ENCODE data around the gene FAM200A. TPM values are rescaled to one million over a fixed set of nuclear protein-coding genes. Genes with fewer than 3 reads are reported as not detected.

FAM200A gene
- total and polyA plus RNA-seq, 4 donors, result 1.0 to 4.6 (median 2.1) TPM

DNA sequence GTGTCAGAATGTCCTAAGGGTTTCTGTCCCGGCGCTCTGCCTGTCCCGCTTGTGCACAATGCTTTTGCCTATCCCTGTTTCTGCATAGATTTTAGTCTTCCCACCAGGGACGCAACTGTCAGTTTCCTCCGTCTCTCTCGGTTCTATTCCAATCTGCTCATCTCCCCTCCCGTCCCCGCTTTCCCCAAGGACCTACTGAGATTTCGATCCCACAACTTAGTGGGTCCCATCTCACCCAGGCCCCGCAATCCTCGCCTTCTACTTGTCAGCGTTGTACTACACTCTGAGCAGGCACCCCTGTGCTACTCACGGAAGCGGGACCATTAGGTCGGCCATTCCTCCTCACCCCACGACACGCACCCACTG lies 6.0 kb upstream of the FAM200A start:
- no peak for TF ChIP-seq EGR1 (IDR thresholded peaks at IDR 0.05; ENCODE audit: low read depth in 2 of 2)
- TF ChIP-seq JUND (IDR thresholded peaks at IDR 0.05), result no peak
- no peak for TF ChIP-seq NR2F2 (IDR thresholded peaks at IDR 0.05)
- TF ChIP-seq, protein P1, sequence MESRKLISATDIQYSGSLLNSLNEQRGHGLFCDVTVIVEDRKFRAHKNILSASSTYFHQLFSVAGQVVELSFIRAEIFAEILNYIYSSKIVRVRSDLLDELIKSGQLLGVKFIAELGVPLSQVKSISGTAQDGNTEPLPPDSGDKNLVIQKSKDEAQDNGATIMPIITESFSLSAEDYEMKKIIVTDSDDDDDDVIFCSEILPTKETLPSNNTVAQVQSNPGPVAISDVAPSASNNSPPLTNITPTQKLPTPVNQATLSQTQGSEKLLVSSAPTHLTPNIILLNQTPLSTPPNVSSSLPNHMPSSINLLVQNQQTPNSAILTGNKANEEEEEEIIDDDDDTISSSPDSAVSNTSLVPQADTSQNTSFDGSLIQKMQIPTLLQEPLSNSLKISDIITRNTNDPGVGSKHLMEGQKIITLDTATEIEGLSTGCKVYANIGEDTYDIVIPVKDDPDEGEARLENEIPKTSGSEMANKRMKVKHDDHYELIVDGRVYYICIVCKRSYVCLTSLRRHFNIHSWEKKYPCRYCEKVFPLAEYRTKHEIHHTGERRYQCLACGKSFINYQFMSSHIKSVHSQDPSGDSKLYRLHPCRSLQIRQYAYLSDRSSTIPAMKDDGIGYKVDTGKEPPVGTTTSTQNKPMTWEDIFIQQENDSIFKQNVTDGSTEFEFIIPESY (IDR thresholded peaks at IDR 0.05), result no peak
- no peak for TF ChIP-seq TAF1 (conservative IDR thresholded peaks at IDR 0.05)
- no peak for TF ChIP-seq YY1 (IDR thresholded peaks at IDR 0.05)
- TF ChIP-seq ATF3 (IDR thresholded peaks at IDR 0.05), result no peak
- TF ChIP-seq RXRA (IDR thresholded peaks at IDR 0.05), result no peak
- no peak for TF ChIP-seq HNF4A (conservative IDR thresholded peaks at IDR 0.05)
- TF ChIP-seq GABPA (IDR thresholded peaks at IDR 0.05 in 1 of 2, conservative IDR thresholded peaks at IDR 0.05 in 1 of 2), result no peak
- no peak for TF ChIP-seq FOXA2 (IDR thresholded peaks at IDR 0.05)
- TF ChIP-seq HNF4G (IDR thresholded peaks at IDR 0.05), result no peak
- TF ChIP-seq SP1 (IDR thresholded peaks at IDR 0.05), result no peak
- TF ChIP-seq MAX (IDR thresholded peaks at IDR 0.05), result no peak
- TF ChIP-seq RAD21 (IDR thresholded peaks at IDR 0.05), result no peak
- TF ChIP-seq, protein P2, sequence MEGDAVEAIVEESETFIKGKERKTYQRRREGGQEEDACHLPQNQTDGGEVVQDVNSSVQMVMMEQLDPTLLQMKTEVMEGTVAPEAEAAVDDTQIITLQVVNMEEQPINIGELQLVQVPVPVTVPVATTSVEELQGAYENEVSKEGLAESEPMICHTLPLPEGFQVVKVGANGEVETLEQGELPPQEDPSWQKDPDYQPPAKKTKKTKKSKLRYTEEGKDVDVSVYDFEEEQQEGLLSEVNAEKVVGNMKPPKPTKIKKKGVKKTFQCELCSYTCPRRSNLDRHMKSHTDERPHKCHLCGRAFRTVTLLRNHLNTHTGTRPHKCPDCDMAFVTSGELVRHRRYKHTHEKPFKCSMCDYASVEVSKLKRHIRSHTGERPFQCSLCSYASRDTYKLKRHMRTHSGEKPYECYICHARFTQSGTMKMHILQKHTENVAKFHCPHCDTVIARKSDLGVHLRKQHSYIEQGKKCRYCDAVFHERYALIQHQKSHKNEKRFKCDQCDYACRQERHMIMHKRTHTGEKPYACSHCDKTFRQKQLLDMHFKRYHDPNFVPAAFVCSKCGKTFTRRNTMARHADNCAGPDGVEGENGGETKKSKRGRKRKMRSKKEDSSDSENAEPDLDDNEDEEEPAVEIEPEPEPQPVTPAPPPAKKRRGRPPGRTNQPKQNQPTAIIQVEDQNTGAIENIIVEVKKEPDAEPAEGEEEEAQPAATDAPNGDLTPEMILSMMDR (IDR thresholded peaks at IDR 0.05; ENCODE audit: low read depth, low read length, missing input control), result no peak
- no peak for TF ChIP-seq FOXA1 (IDR thresholded peaks at IDR 0.05)
- Histone ChIP-seq H3K9me3 (ENCODE audit: control insufficient read depth in 4 of 4, low read length in 3 of 4) (no peaks in the 10 kb centered on the region), H3K9ac (ENCODE audit: low read depth in 1 of 2, low read length in 2 of 2) (peak overlapping the region; percentile 90 to 96), H3K36me3 (ENCODE audit: control insufficient read depth in 4 of 4, insufficient read depth in 3 of 4, low read depth in 1 of 4, low read length in 3 of 4) (peaks cover 7 to 30% (median 28%) of the 10 kb centered on the region in 4 donors), H3K4me3 (ENCODE audit: low read depth in 1 of 3, low read length in 3 of 3) (peak overlapping the region; percentile 71 to 100 (median 90)), H3K27ac (ENCODE audit: low read depth in 1 of 2, low read length in 2 of 2) (peak overlapping the region; percentile 92), H3K27me3 (ENCODE audit: control insufficient read depth in 4 of 4, insufficient read depth in 4 of 4, low read length in 3 of 4) (no peaks in the 10 kb centered on the region), H3K4me1 (ENCODE audit: control insufficient read depth in 4 of 4, insufficient read depth in 4 of 4, low read length in 3 of 4) (peaks cover 3 to 14% (median 9%) of the 10 kb centered on the region in 4 donors)
- 2% methylated on average over 17 of the region's 17 CpGs for WGBS
- no peak for DNase-seq (ENCODE audit: low spot score)

DNA sequence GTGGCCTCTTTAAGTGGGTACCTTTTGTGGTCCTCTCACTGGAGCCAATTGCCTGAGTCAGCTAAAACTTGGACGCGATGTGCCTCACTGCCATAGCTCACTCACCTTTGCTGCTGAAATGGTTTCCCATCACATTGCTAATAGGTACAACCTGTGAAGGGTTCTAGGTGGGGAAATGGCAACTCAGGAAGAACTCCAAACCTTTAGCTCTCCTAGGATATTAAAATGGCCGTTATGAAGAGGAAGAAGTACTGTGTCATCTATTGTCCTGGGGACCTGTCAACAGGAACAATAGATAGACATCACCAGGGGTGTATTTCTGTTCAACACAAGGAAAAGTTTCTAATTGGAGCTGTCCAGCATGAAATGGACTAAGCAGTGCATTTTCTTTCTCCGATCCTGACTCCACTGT lies 5.3 kb upstream of the FAM200A start:
- H3K27me3 ChIP-seq (ENCODE audit: control insufficient read depth in 4 of 4, insufficient read depth in 4 of 4, low read length in 3 of 4), result no peaks in the 10 kb centered on the region
- peaks cover 5 to 23% (median 21%) of the 10 kb centered on the region in 4 donors for H3K36me3 ChIP-seq (ENCODE audit: control insufficient read depth in 4 of 4, insufficient read depth in 3 of 4, low read depth in 1 of 4, low read length in 3 of 4)
- no peak for DNase-seq (ENCODE audit: low spot score)
- 86% methylated on average over 4 of the region's 4 CpGs for WGBS
- H3K4me1 ChIP-seq (ENCODE audit: control insufficient read depth in 4 of 4, insufficient read depth in 4 of 4, low read length in 3 of 4), result peaks cover 3 to 19% (median 13%) of the 10 kb centered on the region in 4 donors
- H3K27ac ChIP-seq (ENCODE audit: low read depth in 1 of 2, low read length in 2 of 2), result no peak overlapping the region
- H3K9ac ChIP-seq (ENCODE audit: low read depth in 1 of 2, low read length in 2 of 2), result peak overlapping the region; percentile 90 to 96
- peak overlapping the region in 2 of 3 donors; percentile 71 to 90 for H3K4me3 ChIP-seq (ENCODE audit: low read depth in 1 of 3, low read length in 3 of 3)
- TF ChIP-seq SP1 (IDR thresholded peaks at IDR 0.05), result no peak
- TF ChIP-seq ATF3 (IDR thresholded peaks at IDR 0.05), result no peak
- TF ChIP-seq, protein P3, sequence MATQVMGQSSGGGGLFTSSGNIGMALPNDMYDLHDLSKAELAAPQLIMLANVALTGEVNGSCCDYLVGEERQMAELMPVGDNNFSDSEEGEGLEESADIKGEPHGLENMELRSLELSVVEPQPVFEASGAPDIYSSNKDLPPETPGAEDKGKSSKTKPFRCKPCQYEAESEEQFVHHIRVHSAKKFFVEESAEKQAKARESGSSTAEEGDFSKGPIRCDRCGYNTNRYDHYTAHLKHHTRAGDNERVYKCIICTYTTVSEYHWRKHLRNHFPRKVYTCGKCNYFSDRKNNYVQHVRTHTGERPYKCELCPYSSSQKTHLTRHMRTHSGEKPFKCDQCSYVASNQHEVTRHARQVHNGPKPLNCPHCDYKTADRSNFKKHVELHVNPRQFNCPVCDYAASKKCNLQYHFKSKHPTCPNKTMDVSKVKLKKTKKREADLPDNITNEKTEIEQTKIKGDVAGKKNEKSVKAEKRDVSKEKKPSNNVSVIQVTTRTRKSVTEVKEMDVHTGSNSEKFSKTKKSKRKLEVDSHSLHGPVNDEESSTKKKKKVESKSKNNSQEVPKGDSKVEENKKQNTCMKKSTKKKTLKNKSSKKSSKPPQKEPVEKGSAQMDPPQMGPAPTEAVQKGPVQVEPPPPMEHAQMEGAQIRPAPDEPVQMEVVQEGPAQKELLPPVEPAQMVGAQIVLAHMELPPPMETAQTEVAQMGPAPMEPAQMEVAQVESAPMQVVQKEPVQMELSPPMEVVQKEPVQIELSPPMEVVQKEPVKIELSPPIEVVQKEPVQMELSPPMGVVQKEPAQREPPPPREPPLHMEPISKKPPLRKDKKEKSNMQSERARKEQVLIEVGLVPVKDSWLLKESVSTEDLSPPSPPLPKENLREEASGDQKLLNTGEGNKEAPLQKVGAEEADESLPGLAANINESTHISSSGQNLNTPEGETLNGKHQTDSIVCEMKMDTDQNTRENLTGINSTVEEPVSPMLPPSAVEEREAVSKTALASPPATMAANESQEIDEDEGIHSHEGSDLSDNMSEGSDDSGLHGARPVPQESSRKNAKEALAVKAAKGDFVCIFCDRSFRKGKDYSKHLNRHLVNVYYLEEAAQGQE (IDR thresholded peaks at IDR 0.05), result peak; percentile 93
- no peaks in the 10 kb centered on the region for H3K9me3 ChIP-seq (ENCODE audit: control insufficient read depth in 4 of 4, low read length in 3 of 4)

Data from liver (tissue), 9 donors.